CD4-positive, alpha-beta T cell treated with Interleukin-4 for 4 hours (primary cell): ENCODE results near the gene ZNF692.
A peak's percentile ranks its signal among the peaks of the same experiment; 100 is the strongest.

Experiments used
- DNase-seq: peaks from one replicate; pipeline ENCODE4 v3.0.0-alpha.2; 2020

Gene ZNF692

DNA sequence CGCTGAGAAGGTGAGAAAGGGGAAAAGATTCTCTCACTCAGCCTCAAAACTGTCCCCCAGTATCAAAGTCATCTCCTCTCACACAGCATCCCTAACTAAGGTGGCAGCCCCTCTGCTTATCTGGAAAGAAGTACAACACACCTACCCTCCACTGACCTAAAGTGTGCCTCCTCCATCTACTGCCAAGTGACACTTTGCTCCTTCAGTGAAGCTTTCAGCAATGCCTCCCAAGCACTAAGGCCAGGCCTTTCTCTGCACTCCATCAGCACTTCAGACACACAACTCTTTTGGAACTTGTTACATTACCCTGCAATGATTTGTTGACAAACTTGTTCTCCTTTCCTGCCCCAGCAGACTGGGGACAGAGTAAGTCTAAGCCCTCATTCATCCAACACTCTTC is 34.6 kb downstream of the ZNF692 start:
- DNase-seq: no peak

DNA sequence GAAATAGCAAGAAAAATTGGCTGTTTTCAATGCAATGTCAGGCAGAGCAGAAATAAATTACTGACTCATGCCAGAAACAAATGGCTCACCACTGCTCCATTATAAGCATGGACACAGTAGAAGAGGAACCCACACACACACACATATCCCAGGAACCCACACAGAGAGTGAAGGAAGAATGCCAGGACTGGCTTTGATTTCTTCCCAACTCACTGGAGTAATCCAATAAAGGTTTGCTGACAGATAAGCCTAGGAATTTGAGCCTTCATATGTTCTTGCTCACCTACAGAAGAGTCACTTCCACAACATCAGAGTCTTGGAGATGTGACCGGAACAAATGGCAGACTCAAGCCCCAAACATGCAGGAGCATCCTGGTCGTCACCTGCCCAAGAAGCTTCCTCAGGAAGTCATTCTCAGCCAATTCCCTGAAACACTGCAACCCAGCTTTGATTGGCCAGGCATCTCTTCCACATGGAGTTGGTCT is 35.3 kb downstream of the ZNF692 start:
- no peak for DNase-seq

DNA sequence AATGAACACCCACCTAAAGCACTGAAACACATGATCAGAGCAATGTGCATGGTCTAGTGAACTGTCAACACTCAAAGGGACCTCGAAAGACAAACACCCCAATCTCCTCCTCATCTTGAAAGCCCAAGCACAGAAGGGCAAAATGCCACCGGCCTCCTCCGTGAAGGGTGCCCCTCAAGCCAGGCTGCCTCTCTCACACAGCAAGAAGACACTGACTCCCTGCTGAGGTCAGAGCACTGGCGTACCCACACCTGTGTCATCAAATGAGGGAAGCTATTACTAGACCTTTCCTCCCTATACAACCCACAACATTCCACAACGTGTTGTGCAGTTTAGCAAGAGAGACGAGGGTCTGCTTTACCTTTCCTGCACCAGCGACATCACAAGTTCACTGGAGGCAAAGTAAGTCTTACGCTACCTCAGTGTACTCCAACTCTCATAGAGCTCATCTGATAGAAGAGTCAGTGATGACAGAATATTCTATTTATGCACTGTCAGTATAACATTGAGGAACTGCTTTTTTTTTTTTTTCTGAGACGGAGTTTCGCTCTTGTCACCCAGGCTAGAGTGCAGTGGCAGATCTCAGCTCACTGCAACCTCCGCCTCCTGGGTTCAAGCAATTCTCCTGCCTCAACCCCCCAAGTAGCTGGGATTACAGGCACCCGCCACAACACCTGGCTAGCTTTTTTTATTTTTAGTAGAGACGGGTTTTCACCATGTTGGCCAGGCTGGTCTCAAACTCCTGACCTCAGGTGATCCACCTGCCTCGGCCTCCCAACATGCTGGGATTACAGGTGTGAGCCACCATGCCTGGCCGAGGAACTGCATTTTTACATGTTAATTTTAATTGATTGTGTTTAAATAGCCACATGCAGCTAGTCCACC is 36.5 kb downstream of the ZNF692 start:
- no peak for DNase-seq

DNA sequence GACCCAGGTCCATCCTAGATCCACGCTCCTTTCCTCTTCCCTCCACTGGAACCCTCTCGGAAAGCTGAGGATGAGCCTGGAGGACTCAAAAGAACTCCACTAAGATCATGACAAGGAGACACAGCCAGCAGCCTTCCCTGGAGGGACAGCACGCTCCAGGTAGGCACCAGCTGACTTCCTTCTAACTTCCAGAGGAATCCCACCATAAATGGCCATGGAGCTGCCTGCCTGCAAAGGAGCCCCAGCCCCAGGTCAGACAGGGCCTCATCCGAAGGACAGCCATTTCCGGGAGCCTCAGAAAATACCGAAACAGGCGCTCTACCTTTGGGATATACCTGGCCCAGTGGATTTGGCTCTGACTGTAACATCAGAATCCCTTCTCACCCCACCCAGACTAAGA is 37.2 kb downstream of the ZNF692 start:
- DNase-seq: no peak

DNA sequence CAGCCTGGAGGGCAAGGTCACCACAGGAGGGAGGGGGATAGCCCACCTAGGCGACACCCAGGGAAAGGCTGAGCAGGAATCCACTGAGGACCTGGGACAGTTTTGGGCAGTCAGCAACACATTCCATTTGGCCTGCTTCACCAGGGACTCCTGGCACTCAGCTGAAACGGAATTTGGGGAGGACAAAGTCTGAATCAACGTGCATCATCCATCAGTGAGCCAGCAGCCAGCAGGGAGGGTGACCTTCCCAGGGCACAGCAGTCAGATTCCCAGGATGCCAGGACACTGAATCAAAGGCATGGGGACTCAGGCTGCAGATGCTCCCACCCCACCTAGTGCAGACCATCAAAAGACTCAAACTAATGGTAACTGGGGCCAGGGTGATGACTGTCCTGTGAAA is 37.8 kb downstream of the ZNF692 start:
- no peak for DNase-seq

DNA sequence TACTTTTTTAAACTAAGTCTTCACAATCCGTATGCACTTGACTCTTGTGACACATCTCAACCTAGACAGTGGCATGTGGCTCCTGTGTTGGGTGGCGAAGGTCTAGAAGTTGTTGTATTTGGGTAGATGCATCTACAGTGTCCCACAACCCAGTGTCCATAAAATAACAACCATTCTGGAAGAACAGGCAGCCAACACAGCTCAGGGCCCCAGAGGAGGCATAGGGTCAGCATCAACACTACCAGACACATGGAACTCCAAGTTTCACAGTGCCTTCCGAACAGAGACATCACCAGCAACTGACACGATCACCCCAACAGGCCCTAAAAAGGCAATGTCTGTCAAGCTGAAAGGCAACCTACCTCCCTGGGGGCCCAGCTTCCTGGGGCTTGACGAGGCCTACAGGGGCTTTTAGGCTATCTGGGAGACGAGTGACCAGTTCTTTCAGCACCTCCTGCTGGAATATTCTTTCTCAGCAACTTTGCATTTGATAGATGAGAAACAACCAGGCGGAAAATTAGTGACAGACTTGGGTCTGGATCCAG is 38.8 kb downstream of the ZNF692 start:
- no peak for DNase-seq

DNA sequence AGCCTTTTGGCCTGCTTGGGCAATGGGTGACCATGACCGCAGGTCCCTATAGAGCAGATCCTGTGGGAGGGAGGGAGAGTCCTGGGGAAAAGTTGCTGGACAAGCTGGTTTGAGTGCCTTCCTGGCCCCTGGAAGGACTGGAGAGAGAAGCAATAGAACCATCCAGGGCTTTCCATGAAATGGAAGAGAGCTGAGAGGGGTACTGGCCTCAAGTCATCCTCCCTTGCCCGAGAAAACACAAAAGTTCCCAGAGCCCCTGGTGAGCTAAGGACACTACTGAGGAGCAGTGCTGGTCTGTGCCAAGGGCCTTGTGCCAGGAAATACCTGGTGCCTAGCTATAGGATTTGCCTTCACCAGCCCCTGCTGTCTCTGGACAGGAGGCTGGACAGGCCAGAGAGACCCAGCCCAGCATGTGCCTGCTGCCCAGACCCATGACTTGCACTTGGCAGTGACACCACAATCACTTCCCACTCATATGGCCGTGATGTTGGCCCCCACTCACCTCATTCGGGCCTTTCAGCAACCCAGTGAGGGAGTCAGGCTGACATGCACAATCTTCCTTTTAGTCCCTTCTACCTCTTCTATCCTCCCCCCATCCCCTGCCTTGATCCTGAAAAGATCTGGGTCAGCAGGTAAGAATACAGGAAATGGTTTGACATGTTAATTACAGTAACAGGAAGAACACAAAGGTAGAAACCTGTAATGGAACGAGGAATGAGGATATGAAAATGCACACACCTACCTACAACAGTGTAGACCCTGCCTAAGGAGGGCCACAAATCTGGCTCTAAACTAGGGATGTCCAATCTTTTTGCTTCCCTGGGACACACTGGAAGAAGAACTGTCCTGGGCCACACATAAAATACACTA is 40.1 kb downstream of the ZNF692 start:
- no peak for DNase-seq

DNA sequence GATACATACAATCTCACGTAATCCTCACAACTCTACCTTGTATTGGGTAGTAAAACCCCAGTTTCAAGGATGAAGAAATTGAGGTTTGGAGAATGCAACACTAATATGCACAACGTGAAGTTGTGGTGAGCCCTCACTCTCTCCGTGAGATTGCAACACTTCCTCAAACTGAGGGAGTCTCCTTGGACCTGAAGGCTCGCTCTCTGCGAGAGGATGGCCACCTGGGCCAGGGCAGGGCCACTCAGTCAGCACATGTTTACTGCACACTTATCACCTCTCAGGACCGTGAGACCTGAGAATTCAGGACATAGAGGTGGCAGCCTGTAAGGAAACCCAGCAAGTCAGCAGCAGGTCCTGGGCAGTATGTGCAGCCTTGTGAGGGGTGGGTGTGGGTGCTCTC is 41.8 kb downstream of the ZNF692 start:
- DNase-seq: no peak

DNA sequence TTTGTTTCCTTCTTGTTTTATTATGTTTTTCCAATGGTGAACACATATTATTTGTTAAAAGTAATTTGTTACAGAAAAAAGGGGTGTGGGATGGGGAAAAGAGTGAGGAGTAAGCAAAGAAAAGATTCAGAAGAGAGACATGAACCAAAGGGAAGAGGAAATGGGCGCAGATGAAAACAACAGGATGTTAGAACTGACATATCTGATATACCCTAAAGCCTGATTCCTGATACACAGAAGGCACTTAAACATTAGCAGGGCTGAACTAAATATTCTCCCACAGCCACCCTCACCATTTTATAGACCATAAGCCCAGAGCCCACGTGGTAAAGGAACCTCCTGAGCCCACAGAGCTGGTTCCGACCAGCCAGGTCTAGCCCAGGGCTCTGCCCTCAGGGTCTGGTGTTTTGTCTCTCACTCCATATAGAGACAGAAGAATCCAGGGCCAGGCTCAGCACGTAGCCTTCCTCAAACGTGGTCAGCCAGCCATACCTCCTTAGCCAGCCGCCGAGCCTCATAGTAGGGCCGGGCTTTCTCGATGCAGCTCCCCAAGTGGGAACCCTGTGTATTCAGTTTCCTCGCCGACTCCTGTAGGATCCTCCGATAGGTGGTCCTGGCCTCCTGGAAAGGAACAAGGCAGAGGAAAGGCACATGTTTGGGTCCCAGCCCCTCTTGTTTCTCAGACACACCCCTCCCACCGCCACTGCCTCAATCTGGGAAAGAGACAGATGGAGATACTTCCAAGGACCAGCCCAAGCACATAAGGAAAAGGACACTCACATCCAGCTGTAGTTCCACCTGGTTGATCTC is 42.6 kb downstream of the ZNF692 start:
- DNase-seq: no peak

DNA sequence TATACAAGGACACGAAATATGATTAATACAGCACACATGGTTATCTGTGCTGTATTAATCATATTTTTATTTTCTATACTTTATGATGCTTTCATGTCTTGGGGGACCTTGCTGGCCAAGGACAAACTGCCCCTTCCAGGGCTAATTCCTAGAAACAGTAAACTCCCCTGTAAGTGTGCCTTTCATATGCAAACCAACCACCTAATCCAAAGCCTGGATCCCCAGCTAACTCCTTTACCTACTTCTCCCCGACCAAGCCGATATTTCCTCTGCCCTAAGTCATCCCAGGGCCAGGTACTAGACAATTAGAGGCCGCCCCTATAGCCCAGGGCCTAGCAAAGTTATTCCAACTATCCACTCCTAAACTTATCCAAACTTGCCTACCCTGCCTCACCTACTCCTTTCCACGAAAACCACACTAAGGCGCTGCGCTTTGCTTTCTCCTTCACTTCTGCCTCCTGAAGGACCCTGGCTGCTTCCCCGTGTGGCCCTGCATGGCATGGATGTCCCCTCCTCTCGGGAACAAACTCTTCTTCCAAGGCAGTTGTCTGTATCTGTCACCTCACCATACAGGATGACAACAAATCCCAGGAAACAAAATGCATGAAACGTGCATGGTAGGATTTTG is 43.4 kb downstream of the ZNF692 start:
- no peak for DNase-seq

DNA sequence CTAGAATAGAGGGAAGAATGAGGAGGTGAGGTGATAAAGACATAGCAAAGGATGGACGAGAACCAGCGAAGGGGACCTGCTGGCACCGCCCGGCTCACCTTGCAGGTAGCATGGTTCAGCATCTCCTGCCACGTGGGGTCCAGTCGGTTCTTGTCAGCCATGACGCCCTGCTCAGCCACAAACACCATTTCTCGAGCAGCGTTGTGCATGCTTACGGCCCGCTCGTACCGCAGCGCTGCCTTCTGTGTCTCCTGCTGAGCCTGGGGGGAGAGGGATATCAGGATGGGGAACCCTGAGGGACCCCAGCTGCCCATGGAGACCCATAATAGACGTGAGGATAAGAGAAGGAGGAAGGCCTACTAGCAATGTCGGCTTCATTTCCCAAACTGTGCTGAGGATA is 44.5 kb downstream of the ZNF692 start:
- DNase-seq: no peak

DNA sequence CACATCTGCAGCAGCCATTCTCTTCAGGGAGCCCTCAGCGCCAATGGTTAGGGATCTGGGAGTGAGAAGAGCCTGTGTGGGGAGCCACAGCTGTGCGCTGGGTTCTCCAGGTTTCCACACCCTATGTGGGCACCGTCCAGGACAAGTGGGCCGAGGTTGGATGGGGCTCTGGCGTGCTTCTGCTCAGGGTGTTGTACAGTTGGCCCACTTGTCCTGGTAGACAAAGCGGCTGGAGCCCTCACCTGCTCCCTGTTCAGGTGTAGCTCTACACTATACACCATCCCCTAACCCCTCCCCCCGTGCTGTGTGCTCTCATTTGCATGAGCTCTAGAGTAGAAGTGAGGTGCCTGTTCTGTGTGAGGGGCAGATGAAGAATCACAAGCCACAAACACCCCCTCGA is 45.3 kb downstream of the ZNF692 start:
- DNase-seq: no peak

DNA sequence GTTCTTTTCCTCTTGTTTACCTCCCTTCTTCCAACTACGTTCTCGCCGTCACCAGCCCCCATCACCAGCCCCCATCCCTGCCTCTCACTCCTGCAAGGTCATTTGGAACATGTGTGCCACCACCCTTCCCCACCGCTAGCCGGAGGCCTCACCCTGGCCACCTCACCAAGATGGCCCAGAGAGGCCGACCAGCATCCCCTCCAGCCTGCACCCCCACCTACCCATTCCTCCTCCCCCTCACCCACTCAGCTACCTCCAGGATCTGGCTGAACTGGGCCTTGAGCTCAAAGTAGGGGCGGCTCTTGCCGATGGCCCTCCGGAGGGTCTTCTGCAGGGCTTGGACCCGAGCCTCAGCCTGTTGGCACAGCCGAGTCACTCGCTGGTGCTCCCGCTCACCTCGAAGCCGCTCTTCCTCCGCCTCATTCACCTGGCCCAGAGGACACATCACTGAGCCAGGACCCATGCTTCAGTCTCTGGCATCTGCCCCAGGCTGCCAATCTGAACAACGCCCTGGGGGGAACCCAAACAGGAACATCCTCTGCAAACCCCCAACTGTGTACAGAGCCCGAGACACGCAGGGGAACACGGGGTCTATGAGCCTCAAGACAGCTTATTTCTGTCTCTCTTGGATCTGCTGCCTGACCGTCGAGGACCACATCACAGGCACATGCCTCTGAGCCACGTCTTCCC is 46.0 kb downstream of the ZNF692 start:
- no peak for DNase-seq

DNA sequence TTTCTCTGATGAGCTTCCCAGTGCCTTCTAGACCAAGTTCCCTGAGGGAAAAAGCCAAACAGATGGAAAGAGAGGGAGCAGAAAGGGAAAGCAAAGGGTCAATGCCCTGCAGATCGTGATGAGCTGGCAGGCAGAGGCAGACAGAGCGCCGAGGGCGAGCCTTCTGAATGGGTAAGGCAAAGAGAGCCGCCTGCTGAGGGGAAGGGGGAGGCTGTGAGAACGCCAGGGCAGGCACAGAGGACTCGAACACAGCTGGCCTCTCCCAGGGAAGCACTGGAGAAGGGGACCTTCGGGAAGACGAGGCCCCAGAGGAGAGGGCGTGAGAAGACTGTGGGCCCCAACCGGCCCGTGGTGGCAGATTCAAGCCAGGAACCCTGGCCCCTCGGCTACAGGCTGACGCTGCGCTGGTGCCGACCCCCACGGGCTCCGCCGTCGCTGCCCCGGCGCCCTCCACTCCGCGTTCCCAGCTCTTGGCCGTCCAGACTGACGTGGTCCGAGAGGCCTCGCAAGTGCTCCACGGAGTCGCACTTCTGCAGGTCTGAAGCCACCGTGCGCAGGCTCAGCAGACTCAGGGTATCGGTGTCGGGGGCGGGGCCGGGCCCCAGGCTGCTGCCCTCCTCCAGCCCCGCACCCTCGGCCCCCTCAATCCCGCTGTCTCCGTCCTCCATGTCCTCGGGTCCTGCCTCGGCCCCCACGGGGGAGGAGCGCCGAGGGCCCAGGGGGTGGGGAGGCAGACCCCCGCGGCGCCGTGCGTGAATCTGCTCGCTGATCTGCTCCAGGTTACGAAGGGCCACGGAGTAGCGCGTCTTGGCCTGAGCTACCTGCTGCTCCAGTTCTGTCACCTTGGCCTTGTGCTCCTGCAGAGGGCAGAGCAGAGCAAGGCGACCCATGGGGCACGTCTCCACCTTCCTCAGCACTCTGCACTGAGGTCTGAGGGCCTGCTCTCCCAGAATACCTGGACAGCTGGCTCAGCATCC is 47.1 kb downstream of the ZNF692 start:
- DNase-seq: no peak

DNA sequence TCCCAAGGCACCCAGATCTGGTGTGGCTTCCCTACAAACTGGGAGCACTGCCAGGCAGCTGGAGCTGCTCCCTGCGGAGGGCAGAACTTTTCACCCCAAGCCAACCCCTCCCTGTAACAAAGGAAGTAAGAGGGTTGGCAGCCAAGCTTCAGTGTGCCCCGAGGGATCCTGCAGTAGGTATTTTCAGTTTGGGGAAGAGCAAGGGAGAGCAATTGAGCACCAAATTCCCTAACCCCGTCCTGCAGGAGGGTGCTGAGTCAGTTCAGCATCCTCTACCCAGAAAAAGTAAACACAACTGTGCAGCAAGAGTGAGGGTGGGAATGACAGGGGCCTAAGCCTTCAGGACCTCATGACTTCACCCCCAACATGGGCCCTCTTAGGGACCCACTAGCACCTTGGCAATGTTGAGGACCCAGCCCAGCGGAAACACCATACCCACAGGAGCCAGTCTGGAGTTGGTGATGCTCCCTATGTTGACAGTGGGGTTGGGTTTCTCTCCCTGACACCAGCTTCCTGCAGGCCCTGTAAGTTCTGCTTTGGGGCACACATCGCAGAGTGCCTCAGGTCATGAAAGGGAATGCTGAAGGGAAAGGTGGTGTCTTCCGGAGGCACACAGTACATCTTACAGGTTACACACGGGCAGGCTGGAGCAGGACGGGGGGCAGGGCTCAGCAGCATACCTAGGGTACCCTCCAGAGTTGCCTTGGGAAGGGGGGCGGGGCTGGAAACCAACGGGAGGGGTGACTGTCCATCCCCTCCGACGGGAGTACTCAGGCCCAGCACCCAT is 48.0 kb downstream of the ZNF692 start:
- DNase-seq: no peak

DNA sequence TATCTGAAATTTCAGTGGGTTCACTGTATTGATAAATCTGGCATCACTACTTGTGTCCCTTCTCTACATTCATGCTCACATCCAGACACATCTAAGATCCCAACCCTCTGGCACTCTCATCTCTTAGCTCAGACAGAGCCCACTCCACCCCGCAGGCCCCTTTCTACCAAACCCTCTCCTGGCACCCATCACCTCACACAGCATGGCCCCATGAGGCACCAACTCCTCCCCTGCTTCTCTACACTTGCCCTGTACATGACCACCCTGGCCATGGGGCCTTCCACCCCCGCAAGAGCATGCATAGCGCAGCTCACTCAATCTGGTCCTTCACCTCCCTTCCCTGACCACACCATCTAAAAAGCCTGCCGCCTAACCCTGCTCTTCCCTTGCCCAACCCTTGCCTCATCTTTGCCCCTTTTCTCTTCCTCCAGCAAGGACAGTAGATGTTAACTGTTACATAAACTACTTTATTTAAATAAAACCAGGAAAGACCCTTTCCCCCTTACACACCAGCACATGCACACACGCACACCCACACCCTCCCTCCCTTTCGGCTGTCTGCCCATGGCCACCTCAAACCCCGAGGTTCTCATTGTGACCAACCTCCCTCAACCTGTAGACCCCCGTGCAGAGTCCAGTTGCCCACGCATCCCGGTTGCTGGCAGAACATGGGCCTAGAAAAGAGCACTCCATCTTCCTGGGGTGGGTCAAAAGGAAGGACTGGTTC is 48.7 kb downstream of the ZNF692 start:
- DNase-seq: no peak

DNA sequence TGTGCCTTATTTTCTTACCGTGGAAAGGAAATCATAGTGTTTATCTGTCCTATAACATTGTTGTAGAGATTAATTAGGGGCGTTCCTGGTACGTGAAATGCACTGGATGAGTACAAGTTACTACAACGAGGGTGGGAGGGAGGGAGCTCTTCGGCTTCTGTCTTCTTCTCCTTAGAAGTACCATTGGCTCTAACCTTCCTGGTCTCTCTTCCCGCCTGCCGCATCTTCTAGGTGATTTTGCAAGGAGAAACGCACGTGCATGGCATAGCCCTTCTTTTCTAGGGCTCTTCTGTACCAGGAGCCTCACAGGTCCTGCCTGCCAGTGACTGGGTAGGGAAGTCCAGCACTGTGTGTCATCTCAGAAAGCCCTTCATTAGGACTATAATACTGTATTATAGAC is 50.0 kb downstream of the ZNF692 start:
- DNase-seq: no peak

DNA sequence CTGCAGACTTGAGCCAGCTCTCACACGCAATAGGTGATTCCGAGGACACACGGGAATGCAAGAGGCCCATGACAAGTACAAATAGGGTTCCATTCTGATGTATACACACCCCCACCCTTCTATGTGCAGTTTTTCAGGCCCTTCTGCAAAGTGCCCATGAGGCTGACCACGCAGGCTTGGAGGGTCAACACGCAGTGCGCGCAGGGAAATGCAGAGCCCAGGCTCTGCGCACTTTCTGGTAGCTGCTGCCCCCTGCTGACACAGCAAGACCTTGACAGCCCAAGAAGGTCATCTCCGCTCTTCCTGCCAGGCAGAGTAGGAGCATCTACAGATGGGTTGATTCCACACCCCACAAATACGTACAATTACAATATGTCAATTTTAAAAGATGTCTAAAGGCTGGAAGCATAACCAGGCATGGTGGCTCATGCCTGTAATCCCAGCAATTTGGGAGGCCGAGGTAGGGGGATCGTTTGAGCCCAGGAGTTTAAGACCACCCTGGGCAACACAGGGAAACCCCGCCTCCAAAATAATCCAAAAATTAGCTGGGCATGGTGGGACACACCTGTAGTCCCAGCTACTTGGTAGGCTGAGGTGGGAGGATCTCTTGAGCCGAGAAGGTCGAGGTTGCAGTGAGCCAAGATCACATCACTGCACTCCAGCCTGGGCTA is 51.7 kb downstream of the ZNF692 start:
- DNase-seq: peak; percentile 32
